ENCODE results near the gene CAMK1G. TPM values are rescaled to one million over a fixed set of nuclear protein-coding genes. Genes with fewer than 3 reads are reported as not detected.

Gene CAMK1G
- polyA plus RNA-seq, 1 donor from 2014 or later, result 3.0 TPM

DNA sequence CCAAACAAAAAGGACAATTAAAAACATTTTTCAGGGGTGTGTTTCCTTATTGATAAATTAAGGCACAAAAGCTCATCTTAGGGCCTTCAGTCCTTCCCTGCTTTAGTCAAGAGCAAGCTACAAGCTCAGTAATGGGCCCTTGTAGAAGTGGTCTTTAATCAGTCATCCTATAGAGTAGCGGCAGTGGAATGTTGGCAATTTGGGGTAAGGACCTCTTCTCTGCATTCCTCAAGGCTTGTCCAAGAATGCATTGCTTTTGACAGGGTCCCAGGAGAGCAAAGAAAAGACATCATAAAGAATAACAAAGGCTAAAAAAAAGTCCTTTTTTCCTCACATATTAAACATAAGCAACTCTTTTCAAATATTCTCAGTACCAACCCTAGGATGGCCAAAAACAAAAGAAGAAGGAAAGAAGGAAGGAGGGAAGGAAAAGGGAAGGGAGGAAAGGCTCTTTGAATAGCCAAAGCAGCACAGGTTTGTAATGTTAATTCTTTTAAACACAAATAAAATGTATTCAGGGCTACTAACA, 27.3 kb upstream of the CAMK1G start:
- no peak for TF ChIP-seq SMC3 (conservative IDR thresholded peaks at IDR 0.05; ENCODE audit: poor library complexity)
- no peak for TF ChIP-seq TAF1 (IDR thresholded peaks at IDR 0.05; ENCODE audit: low read depth)
- no peak for TF ChIP-seq RAD21 (conservative IDR thresholded peaks at IDR 0.05)
- TF ChIP-seq EP300 (conservative IDR thresholded peaks at IDR 0.05; ENCODE audit: poor library complexity, severe bottlenecking), result no peak
- TF ChIP-seq, protein P1, sequence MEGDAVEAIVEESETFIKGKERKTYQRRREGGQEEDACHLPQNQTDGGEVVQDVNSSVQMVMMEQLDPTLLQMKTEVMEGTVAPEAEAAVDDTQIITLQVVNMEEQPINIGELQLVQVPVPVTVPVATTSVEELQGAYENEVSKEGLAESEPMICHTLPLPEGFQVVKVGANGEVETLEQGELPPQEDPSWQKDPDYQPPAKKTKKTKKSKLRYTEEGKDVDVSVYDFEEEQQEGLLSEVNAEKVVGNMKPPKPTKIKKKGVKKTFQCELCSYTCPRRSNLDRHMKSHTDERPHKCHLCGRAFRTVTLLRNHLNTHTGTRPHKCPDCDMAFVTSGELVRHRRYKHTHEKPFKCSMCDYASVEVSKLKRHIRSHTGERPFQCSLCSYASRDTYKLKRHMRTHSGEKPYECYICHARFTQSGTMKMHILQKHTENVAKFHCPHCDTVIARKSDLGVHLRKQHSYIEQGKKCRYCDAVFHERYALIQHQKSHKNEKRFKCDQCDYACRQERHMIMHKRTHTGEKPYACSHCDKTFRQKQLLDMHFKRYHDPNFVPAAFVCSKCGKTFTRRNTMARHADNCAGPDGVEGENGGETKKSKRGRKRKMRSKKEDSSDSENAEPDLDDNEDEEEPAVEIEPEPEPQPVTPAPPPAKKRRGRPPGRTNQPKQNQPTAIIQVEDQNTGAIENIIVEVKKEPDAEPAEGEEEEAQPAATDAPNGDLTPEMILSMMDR (IDR thresholded peaks at IDR 0.05; ENCODE audit: poor library complexity, severe bottlenecking), result no peak
- TF ChIP-seq, protein P2, sequence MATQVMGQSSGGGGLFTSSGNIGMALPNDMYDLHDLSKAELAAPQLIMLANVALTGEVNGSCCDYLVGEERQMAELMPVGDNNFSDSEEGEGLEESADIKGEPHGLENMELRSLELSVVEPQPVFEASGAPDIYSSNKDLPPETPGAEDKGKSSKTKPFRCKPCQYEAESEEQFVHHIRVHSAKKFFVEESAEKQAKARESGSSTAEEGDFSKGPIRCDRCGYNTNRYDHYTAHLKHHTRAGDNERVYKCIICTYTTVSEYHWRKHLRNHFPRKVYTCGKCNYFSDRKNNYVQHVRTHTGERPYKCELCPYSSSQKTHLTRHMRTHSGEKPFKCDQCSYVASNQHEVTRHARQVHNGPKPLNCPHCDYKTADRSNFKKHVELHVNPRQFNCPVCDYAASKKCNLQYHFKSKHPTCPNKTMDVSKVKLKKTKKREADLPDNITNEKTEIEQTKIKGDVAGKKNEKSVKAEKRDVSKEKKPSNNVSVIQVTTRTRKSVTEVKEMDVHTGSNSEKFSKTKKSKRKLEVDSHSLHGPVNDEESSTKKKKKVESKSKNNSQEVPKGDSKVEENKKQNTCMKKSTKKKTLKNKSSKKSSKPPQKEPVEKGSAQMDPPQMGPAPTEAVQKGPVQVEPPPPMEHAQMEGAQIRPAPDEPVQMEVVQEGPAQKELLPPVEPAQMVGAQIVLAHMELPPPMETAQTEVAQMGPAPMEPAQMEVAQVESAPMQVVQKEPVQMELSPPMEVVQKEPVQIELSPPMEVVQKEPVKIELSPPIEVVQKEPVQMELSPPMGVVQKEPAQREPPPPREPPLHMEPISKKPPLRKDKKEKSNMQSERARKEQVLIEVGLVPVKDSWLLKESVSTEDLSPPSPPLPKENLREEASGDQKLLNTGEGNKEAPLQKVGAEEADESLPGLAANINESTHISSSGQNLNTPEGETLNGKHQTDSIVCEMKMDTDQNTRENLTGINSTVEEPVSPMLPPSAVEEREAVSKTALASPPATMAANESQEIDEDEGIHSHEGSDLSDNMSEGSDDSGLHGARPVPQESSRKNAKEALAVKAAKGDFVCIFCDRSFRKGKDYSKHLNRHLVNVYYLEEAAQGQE (IDR thresholded peaks at IDR 0.05; ENCODE audit: borderline replicate concordance), result no peak
- TF ChIP-seq POLR2AphosphoS5 (IDR thresholded peaks at IDR 0.05), result no peak
- no peak for TF ChIP-seq MXI1 (conservative IDR thresholded peaks at IDR 0.05; ENCODE audit: poor library complexity, severe bottlenecking)
- TF ChIP-seq EZH2 (IDR thresholded peaks at IDR 0.05; ENCODE audit: borderline replicate concordance, insufficient read depth, low read length, poor library complexity, severe bottlenecking), result no peak

DNA sequence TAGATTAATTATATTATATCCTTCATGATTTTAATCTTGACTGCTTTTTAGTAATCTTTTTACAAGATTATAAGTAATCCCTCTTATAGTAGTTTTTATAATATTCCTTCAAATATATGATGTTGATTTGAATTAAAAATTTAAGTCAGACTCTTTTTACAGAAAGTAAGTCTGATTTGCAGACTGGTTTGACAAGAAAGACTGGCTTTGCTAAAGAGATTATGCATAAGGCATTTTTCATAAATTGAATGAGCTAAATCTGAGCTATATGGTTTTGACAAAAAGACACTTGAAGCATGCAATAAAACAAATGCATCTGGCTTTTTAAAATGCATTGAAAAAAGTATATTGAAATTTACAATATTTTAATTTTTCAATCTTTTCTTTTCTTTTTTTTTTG, 26.3 kb upstream of the CAMK1G start:
- TF ChIP-seq EP300 (conservative IDR thresholded peaks at IDR 0.05; ENCODE audit: poor library complexity, severe bottlenecking) (no peak), EZH2 (IDR thresholded peaks at IDR 0.05; ENCODE audit: borderline replicate concordance, insufficient read depth, low read length, poor library complexity, severe bottlenecking) (no peak), TAF1 (IDR thresholded peaks at IDR 0.05; ENCODE audit: low read depth) (no peak), MXI1 (conservative IDR thresholded peaks at IDR 0.05; ENCODE audit: poor library complexity, severe bottlenecking) (no peak), SMC3 (conservative IDR thresholded peaks at IDR 0.05; ENCODE audit: poor library complexity) (no peak), RAD21 (conservative IDR thresholded peaks at IDR 0.05) (no peak), POLR2AphosphoS5 (IDR thresholded peaks at IDR 0.05) (no peak)
- TF ChIP-seq, protein P2 (IDR thresholded peaks at IDR 0.05; ENCODE audit: borderline replicate concordance), result no peak
- TF ChIP-seq, protein P1 (IDR thresholded peaks at IDR 0.05; ENCODE audit: poor library complexity, severe bottlenecking), result no peak
- H3K9me3 ChIP-seq (ENCODE audit: low read length), result no peaks in the 10 kb centered on the region
- H4K20me1 ChIP-seq (ENCODE audit: insufficient read depth), result no peaks in the 10 kb centered on the region
- H2AFZ ChIP-seq (ENCODE audit: low read depth, low read length), result no peak overlapping the region
- H3K9me2 ChIP-seq (ENCODE audit: insufficient read depth, low read length), result no peaks in the 10 kb centered on the region
- no peaks in the 10 kb centered on the region for H3K79me2 ChIP-seq (replicated peaks; ENCODE audit: insufficient read depth, low read length)
- no peaks in the 10 kb centered on the region for H3K27me3 ChIP-seq (ENCODE audit: insufficient read depth, low read depth, low read length)
- H3K4me2 ChIP-seq (ENCODE audit: low read length), result no peak overlapping the region
- no peaks in the 10 kb centered on the region for H3F3A ChIP-seq (ENCODE audit: insufficient read depth, low read length, poor library complexity, severe bottlenecking)
- H3K27ac ChIP-seq (ENCODE audit: low read length), result no peak overlapping the region
- no peak overlapping the region for H3K9ac ChIP-seq (ENCODE audit: low read length)
- H3K36me3 ChIP-seq (ENCODE audit: insufficient read depth, low read length), result no peaks in the 10 kb centered on the region
- H3K4me3 ChIP-seq (ENCODE audit: low read length), result no peak overlapping the region

More for the DNA sequence above, 27.3 kb upstream of the CAMK1G start:
- H3K4me3 ChIP-seq (ENCODE audit: low read length), result no peak overlapping the region
- no peaks in the 10 kb centered on the region for H3K9me3 ChIP-seq (ENCODE audit: low read length)
- no peak overlapping the region for H3K9ac ChIP-seq (ENCODE audit: low read length)
- no peaks in the 10 kb centered on the region for H3K9me2 ChIP-seq (ENCODE audit: insufficient read depth, low read length)
- no peak overlapping the region for H2AFZ ChIP-seq (ENCODE audit: low read depth, low read length)
- H3F3A ChIP-seq (ENCODE audit: insufficient read depth, low read length, poor library complexity, severe bottlenecking), result no peaks in the 10 kb centered on the region
- no peaks in the 10 kb centered on the region for H3K27me3 ChIP-seq (ENCODE audit: insufficient read depth, low read depth, low read length)
- H4K20me1 ChIP-seq (ENCODE audit: insufficient read depth), result no peaks in the 10 kb centered on the region
- H3K4me2 ChIP-seq (ENCODE audit: low read length), result no peak overlapping the region
- no peaks in the 10 kb centered on the region for H3K36me3 ChIP-seq (ENCODE audit: insufficient read depth, low read length)
- no peaks in the 10 kb centered on the region for H3K79me2 ChIP-seq (replicated peaks; ENCODE audit: insufficient read depth, low read length)
- H3K27ac ChIP-seq (ENCODE audit: low read length), result no peak overlapping the region
